Thyroid gland (tissue), 4 donors: ENCODE measurements around the gene CDH4. TPM values are rescaled to one million over a fixed set of nuclear protein-coding genes. Genes with fewer than 3 reads are reported as not detected.

Source experiments
- DNase-seq, 2 donors: peaks; one replicate each; pipeline ENCODE4 v3.0.0-alpha.2; 2019
- H3K27ac ChIP-seq, 3 donors: fragments of 200-600 bp; sonication (generic); 1 replicate in 2 of 3; 2 replicates in 1 of 3; pipeline ENCODE4 v1.5.1; 2016 to 2019; ENCODE audit warnings: mild to moderate bottlenecking in 1 of 3, moderate library complexity in 1 of 3
- H3K27me3 ChIP-seq: fragments of 200-600 bp; sonication (generic); one replicate; pipeline ENCODE4 v1.5.1; 2019
- H3K36me3 ChIP-seq, 2 donors: fragments of 200-600 bp; sonication (generic); one replicate each; pipeline ENCODE4 v1.5.1; 2016 to 2019
- H3K4me1 ChIP-seq, 2 donors: fragments of 200-600 bp; sonication (generic); one replicate each; pipeline ENCODE4 v1.5.1; 2017 to 2019
- H3K4me3 ChIP-seq, 3 donors: fragments of 200-600 bp; sonication (generic); replicated peaks in 1 of 3; 1 replicate in 2 of 3; 2 replicates in 1 of 3; pipeline ENCODE4 v1.5.1; 2016; ENCODE audit warnings: mild to moderate bottlenecking in 1 of 3
- H3K9me3 ChIP-seq: fragments of 200-600 bp; sonication (generic); one replicate; pipeline ENCODE4 v1.5.1; 2017
- POLR2A ChIP-seq, 2 donors: fragments of 450-650 bp; IDR thresholded peaks; one replicate each; pipeline ENCODE4 v1.6.1; 2017; ENCODE audit warnings: antibody characterized with exemption in 2 of 2, mild to moderate bottlenecking in 2 of 2, moderate library complexity in 1 of 2
- WGBS, 2 donors: methylation state at CpG; one replicate each; pipeline ENCODE4 v1.1.5; 2017; 5-methylcytosine and 5-hydroxymethylcytosine counted together
- intact Hi-C: fragments of 100-400 bp; cut with DNase I; formaldehyde crosslinking; loops from one replicate; pipeline ENCODE4 v1.15.1; 2023
- total RNA-seq, 4 donors: library from RNA; depleted of rRNA; stranded (reverse); fragments of >200 nt; gene quantifications; one replicate each; pipeline ENCODE4 v1.2.3, GENCODE V29; 2016
- TF ChIP-seq, protein P1 (sequence below), 6 experiments: fragments of 200-600 bp in 3 of 6; fragments of 450-650 bp in 3 of 6; sonication (generic) in 3 of 6; IDR thresholded peaks; one replicate each; pipeline ENCODE4 v1.5.1; 2016 to 2019; ENCODE audit warnings: antibody characterized with exemption in 6 of 6, mild to moderate bottlenecking in 2 of 6, inconsistent platforms in 1 of 6, moderate library complexity in 1 of 6

CDH4 gene
- total RNA-seq, 4 donors from 2014 or later = 0.22 to 0.29 (median 0.29) TPM; not detected in 1

- H3K4me3 ChIP-seq = no peak overlapping the region
Observed at GRCh38 chr20:61790116-61790827, 538.2 kb downstream of the CDH4 start.

DNA sequence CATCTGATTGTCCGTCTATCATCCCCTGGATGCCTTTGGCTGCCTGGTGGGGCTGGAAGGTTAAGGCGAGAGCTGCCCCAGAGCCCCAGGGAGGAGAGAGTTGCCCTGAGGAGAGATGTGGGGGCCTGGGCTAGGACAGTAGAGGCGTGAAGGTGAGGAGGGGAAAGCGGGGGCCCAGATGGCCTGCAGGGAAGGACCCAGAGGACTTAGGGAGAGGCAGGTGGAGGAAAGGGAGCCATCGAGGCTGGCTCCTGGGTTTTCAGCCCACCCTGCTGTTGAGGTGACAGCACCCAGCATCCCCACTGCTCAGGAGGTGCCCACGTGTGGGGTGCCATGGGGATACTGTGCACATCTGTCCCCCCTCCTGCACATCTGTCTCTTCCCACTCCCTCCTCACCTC, 539.9 kb downstream of the CDH4 start:
- Histone ChIP-seq H3K27me3 (no peaks in the 10 kb centered on the region), H3K27ac (no peak overlapping the region), H3K9me3 (no peaks in the 10 kb centered on the region), H3K4me3 (no peak overlapping the region), H3K36me3 (no peaks in the 10 kb centered on the region), H3K4me1 (no peaks in the 10 kb centered on the region)
- 81% methylated on average over 6 of the region's 6 CpGs for WGBS, 2 donors
- TF ChIP-seq, protein P1, sequence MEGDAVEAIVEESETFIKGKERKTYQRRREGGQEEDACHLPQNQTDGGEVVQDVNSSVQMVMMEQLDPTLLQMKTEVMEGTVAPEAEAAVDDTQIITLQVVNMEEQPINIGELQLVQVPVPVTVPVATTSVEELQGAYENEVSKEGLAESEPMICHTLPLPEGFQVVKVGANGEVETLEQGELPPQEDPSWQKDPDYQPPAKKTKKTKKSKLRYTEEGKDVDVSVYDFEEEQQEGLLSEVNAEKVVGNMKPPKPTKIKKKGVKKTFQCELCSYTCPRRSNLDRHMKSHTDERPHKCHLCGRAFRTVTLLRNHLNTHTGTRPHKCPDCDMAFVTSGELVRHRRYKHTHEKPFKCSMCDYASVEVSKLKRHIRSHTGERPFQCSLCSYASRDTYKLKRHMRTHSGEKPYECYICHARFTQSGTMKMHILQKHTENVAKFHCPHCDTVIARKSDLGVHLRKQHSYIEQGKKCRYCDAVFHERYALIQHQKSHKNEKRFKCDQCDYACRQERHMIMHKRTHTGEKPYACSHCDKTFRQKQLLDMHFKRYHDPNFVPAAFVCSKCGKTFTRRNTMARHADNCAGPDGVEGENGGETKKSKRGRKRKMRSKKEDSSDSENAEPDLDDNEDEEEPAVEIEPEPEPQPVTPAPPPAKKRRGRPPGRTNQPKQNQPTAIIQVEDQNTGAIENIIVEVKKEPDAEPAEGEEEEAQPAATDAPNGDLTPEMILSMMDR (IDR thresholded peaks at IDR 0.05) = no peak
- no peak for TF ChIP-seq POLR2A (IDR thresholded peaks at IDR 0.05)
- no peak for DNase-seq
- intact Hi-C loops = no loop called here

More at GRCh38 chr20:61790116-61790827, 538.2 kb downstream of the CDH4 start:
- H3K4me1 ChIP-seq = no peaks in the 10 kb centered on the region
- H3K27ac ChIP-seq = no peak overlapping the region
- H3K9me3 ChIP-seq = no peaks in the 10 kb centered on the region
- H3K27me3 ChIP-seq = no peaks in the 10 kb centered on the region
- WGBS, 2 donors = 91 to 92% methylated on average over 2 of the region's 2 CpGs
- no peaks in the 10 kb centered on the region for H3K36me3 ChIP-seq
- TF ChIP-seq, protein P1 (IDR thresholded peaks at IDR 0.05) = no peak
- TF ChIP-seq POLR2A (IDR thresholded peaks at IDR 0.05) = no peak
- no peak for DNase-seq
- intact Hi-C loops = no loop called here

DNA sequence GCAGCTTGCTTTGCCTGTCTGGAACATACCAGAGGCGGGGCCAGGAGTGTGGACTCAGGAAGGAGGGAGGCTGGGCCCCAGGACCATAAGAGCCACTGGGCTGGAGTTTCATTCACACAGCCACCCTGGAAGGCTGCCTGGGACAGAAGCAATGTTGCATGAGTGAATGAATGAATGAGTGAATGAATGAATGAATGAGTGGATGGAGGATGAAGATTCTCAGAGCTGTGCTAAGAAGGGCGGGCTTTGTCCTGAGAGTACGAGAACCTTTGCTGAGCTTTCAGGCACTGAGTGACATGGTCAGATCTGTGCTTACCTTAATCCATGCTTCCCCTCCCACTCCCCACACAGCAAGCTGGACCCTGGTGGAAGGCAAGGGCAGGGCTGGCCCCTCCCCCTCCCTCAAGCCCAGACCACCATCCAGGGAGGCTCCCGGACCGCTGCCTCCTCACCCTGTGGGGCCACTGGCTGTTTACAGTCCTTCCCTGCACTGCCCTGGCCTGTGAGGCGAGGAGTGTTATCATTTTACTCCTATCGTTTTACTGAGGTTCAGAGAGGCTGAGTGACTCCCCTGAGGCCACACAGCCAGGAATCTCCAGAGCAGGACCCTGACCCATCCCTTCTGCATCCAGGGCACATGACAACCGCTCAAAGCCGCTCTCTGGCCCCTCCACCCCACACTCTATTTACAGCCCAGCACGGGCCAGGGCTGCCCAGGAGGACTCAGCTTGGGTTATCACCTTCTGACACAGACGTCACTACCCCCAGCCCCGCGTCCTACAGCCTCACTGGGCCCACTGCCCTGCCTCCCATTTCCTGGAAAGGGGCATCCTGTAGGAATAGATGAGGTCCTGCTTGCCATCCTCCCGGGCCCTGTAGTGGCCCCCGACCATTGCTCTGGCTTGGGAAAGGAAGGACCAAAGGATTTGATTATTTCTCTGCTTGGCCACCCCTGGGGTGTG, 543.9 kb downstream of the CDH4 start:
- 69 to 78% methylated on average over 15 of the region's 15 CpGs for WGBS, 2 donors
- no peak for TF ChIP-seq POLR2A (IDR thresholded peaks at IDR 0.05)
- TF ChIP-seq, protein P1 (IDR thresholded peaks at IDR 0.05) = no peak
- intact Hi-C loops = no loop called here

DNA sequence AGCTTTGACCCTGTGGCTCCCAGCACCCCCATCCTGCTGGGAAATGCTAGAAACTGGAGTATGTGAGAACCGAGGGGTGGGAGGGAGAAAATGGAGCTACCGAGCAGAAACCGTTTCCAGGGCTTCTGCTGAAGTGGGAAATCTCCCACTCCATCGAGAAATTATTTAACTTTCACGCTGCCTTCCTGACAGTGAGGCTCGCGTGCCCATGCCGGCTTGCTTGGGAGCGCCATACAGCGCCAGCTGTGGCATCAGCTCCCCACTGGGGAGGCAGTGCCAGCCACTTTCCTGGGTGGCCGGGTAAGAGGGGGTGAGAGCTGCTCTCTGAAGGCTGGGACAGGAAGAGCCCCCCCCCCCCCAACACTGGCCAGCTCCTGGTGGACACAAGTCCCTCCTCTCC, 544.7 kb downstream of the CDH4 start:
- H3K4me3 ChIP-seq = no peak overlapping the region
- no peak overlapping the region for H3K27ac ChIP-seq
- peaks cover 3% of the 10 kb centered on the region for H3K27me3 ChIP-seq
- DNase-seq = no peak
- WGBS, 2 donors = 54 to 76% methylated on average over 11 of the region's 11 CpGs
- intact Hi-C loops = no loop called here
- TF ChIP-seq, protein P1 (IDR thresholded peaks at IDR 0.05) = no peak
- no peak for TF ChIP-seq POLR2A (IDR thresholded peaks at IDR 0.05)
- no peaks in the 10 kb centered on the region for H3K36me3 ChIP-seq
- H3K4me1 ChIP-seq = no peaks in the 10 kb centered on the region
- H3K9me3 ChIP-seq = no peaks in the 10 kb centered on the region

More for the DNA sequence above, 543.9 kb downstream of the CDH4 start:
- no peak for DNase-seq
- no peak overlapping the region for H3K4me3 ChIP-seq
- H3K27ac ChIP-seq = no peak overlapping the region
- no peaks in the 10 kb centered on the region for H3K9me3 ChIP-seq
- peaks cover 3% of the 10 kb centered on the region for H3K27me3 ChIP-seq
- no peaks in the 10 kb centered on the region for H3K36me3 ChIP-seq
- H3K4me1 ChIP-seq = no peaks in the 10 kb centered on the region
